HCT116 (cell line): Measurements from ENCODE around the gene SERPINB4. TPM values are rescaled to one million over a fixed set of nuclear protein-coding genes. Genes with fewer than 3 reads are reported as not detected.

Source experiments
- ATAC-seq: fragments of 200-7000 bp; cut with Tn5 transposase; 2 replicates; pipeline ENCODE4 v1.9.1; 2020; ENCODE audit warnings: mild to moderate bottlenecking, moderate library complexity
- BruUV-seq: library from RNA; stranded (reverse); fragments of 400-500 nt; replicated peaks from 2 replicates; lab custom pipeline; 2021; lab: Mats Ljungman, UMichigan
- CTCF ChIA-PET: fragments of 300-600 bp; sonication (Branson Sonifier 250); formaldehyde crosslinking; loops from one replicate; lab custom pipeline; 2021; ENCODE audit warnings: antibody characterized with exemption; lab: Charles Lee
- POLR2A ChIA-PET: fragments of 300-600, 350-600 bp; sonication (Branson Sonifier 250); formaldehyde crosslinking; loops from one replicate; lab custom pipeline; 2021; ENCODE audit warnings: antibody characterized with exemption; lab: Charles Lee
- RAD21 ChIA-PET, 2 experiments: fragments of 300-600 bp; sonication (Branson Sonifier 250); formaldehyde crosslinking; loops; one replicate each; lab custom pipeline; 2023; ENCODE audit warnings: low total read pairs in 2 of 2; ENCODE audit not compliant: uncharacterized antibody in 2 of 2, unreplicated experiment in 2 of 2, low non-redundant PET in 1 of 2; lab: Charles Lee
- DNase-seq: peaks from one replicate; pipeline ENCODE4 v3.0.0-alpha.2; 2010; ENCODE audit warnings: low read depth, low spot score
- H2AFZ ChIP-seq: fragments of 200-600 bp; shearing (Covaris generic), sonication (generic); 2 replicates; pipeline ENCODE4 v1.6.1; 2017; ENCODE audit warnings: low read depth, mixed run types, mixed read lengths, antibody characterized with exemption, low read length; ENCODE audit not compliant: poor library complexity, severe bottlenecking
- H3K27ac ChIP-seq: 2 replicates; pipeline ENCODE4 v1.5.1; 2012; ENCODE audit warnings: low read depth, low read length
- H3K27me3 ChIP-seq: fragments of 200-600 bp; sonication (generic); 2 replicates; pipeline ENCODE4 v1.6.1; 2016; ENCODE audit warnings: mixed run types, low read length, mixed read lengths; ENCODE audit not compliant: insufficient read depth
- H3K36me3 ChIP-seq, 2 experiments: fragments of 200-500 bp in 1 of 2; fragments of 200-600 bp in 1 of 2; sonication (Bioruptor generic) in 1 of 2; sonication (generic) in 1 of 2; 2 replicates each; pipeline versions ENCODE4 v1.5.1 to v1.6.1; 2014 to 2016; ENCODE audit warnings: low read length in 2 of 2, inconsistent platforms in 1 of 2, mixed read lengths in 1 of 2, mixed run types in 1 of 2; ENCODE audit not compliant: insufficient read depth in 2 of 2, control insufficient read depth in 1 of 2
- H3K4me1 ChIP-seq, 2 experiments: fragments of 200-600 bp in 1 of 2; sonication (generic) in 1 of 2; 2 replicates each; pipeline versions ENCODE4 v1.5.1 to v1.6.1; 2012 to 2017; ENCODE audit warnings: low read length in 2 of 2, inconsistent platforms in 1 of 2, mild to moderate bottlenecking in 1 of 2, mixed read lengths in 1 of 2, mixed run types in 1 of 2, moderate library complexity in 1 of 2; ENCODE audit not compliant: insufficient read depth in 2 of 2, control insufficient read depth in 1 of 2
- H3K4me2 ChIP-seq: fragments of 200-600 bp; sonication (generic); 2 replicates; pipeline ENCODE4 v1.6.1; 2017; ENCODE audit warnings: mixed run types, low read length, mixed read lengths
- H3K4me3 ChIP-seq, 2 experiments: fragments of 200-600 bp in 1 of 2; sonication (generic) in 1 of 2; replicated peaks in 1 of 2; 2 replicates each; pipeline ENCODE4 v1.5.1; 2011 to 2016; ENCODE audit warnings: low read length in 2 of 2, control low read depth in 1 of 2, low read depth in 1 of 2, mild to moderate bottlenecking in 1 of 2, mixed read lengths in 1 of 2, mixed run types in 1 of 2
- H3K79me2 ChIP-seq: fragments of 200-600 bp; sonication (generic); 2 replicates; pipeline ENCODE4 v1.6.1; 2017; ENCODE audit warnings: mild to moderate bottlenecking, mixed run types, low read length, moderate library complexity, mixed read lengths; ENCODE audit not compliant: insufficient read depth
- H3K9ac ChIP-seq: fragments of 200-600 bp; sonication (generic); 2 replicates; pipeline ENCODE4 v1.6.1; 2016; ENCODE audit warnings: low read length, mixed read lengths
- H3K9me2 ChIP-seq: fragments of 200-600 bp; sonication (generic), shearing (Covaris generic); 2 replicates; pipeline ENCODE4 v1.6.1; 2017; ENCODE audit warnings: mixed run types, mild to moderate bottlenecking, moderate library complexity; ENCODE audit not compliant: insufficient read depth
- H3K9me3 ChIP-seq, 2 experiments: fragments of 200-500 bp in 1 of 2; fragments of 200-600 bp in 1 of 2; sonication (Bioruptor generic) in 1 of 2; sonication (generic) in 1 of 2; 2 replicates each; pipeline ENCODE4 v1.6.1; 2014 to 2017; ENCODE audit warnings: low read length in 2 of 2, mixed read lengths in 2 of 2, inconsistent platforms in 1 of 2, low read depth in 1 of 2, mild to moderate bottlenecking in 1 of 2, mixed run types in 1 of 2, moderate library complexity in 1 of 2; ENCODE audit not compliant: control insufficient read depth in 1 of 2, insufficient read depth in 1 of 2
- H4K20me1 ChIP-seq: fragments of 200-600 bp; sonication (generic), shearing (Covaris generic); 2 replicates; pipeline ENCODE4 v1.6.1; 2017; ENCODE audit warnings: mixed run types, mild to moderate bottlenecking, moderate library complexity; ENCODE audit not compliant: insufficient read depth
- CEBPB ChIP-seq: IDR thresholded peaks from 2 replicates; pipeline ENCODE4 v1.6.1; 2012; ENCODE audit warnings: low read depth
- EGR1 ChIP-seq: IDR thresholded peaks from 2 replicates; pipeline ENCODE4 v1.6.1; 2012; ENCODE audit warnings: low read depth
- EZH2 ChIP-seq: fragments of 200-600 bp; sonication (generic); IDR thresholded peaks from 2 replicates; pipeline ENCODE4 v1.6.1; 2017; ENCODE audit warnings: antibody characterized with exemption, mixed run types
- EZH2phosphoT487 ChIP-seq: fragments of 200-600 bp; IDR thresholded peaks from 2 replicates; pipeline ENCODE4 v1.6.1; 2018; ENCODE audit warnings: antibody characterized with exemption, borderline replicate concordance
- POLR2A ChIP-seq: IDR thresholded peaks from 2 replicates; pipeline ENCODE4 v1.7.0; 2011; ENCODE audit warnings: borderline replicate concordance; ENCODE audit not compliant: insufficient read depth, insufficient read length; ENCODE audit errors: extremely low read depth
- RAD21 ChIP-seq: IDR thresholded peaks from 2 replicates; pipeline ENCODE4 v1.6.1; 2012; ENCODE audit warnings: low read depth, mild to moderate bottlenecking
- REST ChIP-seq: IDR thresholded peaks from 2 replicates; pipeline ENCODE4 v1.6.1; 2012; ENCODE audit warnings: low read depth
- ZBTB33 ChIP-seq: IDR thresholded peaks from 2 replicates; pipeline ENCODE4 v1.6.1; 2011; ENCODE audit warnings: mild to moderate bottlenecking, low read length, moderate library complexity; ENCODE audit not compliant: insufficient replicate concordance; ENCODE audit errors: extremely low read depth
- ZFX ChIP-seq: fragments of 450-650 bp; IDR thresholded peaks from 2 replicates; pipeline ENCODE4 v1.6.1; 2017
- ZNF274 ChIP-seq: fragments of 200-500 bp; sonication (Bioruptor generic); IDR thresholded peaks from 2 replicates; pipeline ENCODE4 v1.6.1; 2014; ENCODE audit warnings: mild to moderate bottlenecking, low read depth, low read length, inconsistent platforms
- intact Hi-C: fragments of 100-400 bp; cut with micrococcal nuclease; formaldehyde crosslinking; loops from 2 replicates; pipeline ENCODE4 v1.10.0; 2022
- total RNA-seq: library from RNA; stranded (reverse); gene quantifications from one replicate; pipeline ENCODE4 v1.2.1, GENCODE V29; 2021; ENCODE audit not compliant: unreplicated experiment
- TF ChIP-seq, protein P1 (sequence below), 3 experiments: fragments of 200-600 bp in 1 of 3; sonication (generic) in 1 of 3; IDR thresholded peaks in 2 of 3; conservative IDR thresholded peaks in 1 of 3; 2 replicates each; pipeline ENCODE4 v1.5.1; 2012 to 2017; ENCODE audit warnings: low read depth in 2 of 3, low read length in 2 of 3, antibody characterized with exemption in 1 of 3, borderline replicate concordance in 1 of 3, control low read depth in 1 of 3, mild to moderate bottlenecking in 1 of 3, mixed read lengths in 1 of 3, mixed run types in 1 of 3, moderate library complexity in 1 of 3; ENCODE audit not compliant: insufficient read depth in 1 of 3

SERPINB4 gene
- total RNA-seq, 1 experiment from 2014 or later = not detected

- Histone ChIP-seq H3K9me3 (no peaks in the 10 kb centered on the region), H3K4me1 (peaks cover 0 to 6% of the 10 kb centered on the region in 2 experiments; a peak in 1 of 4 replicates), H2AFZ (no peak overlapping the region), H3K9ac (no peak overlapping the region), H3K4me3 (no peak overlapping the region), H3K36me3 (no peaks in the 10 kb centered on the region), H3K9me2 (no peaks in the 10 kb centered on the region), H3K4me2 (no peak overlapping the region), H3K27ac (no peak overlapping the region), H3K27me3 (no peaks in the 10 kb centered on the region), H3K79me2 (no peaks in the 10 kb centered on the region), H4K20me1 (no peaks in the 10 kb centered on the region)
- TF ChIP-seq EZH2 (no peak), RAD21 (no peak), CEBPB (no peak), ZNF274 (no peak), ZBTB33 (no peak), EZH2phosphoT487 (no peak), POLR2A (no peak), REST (no peak), ZFX (no peak), EGR1 (no peak)
- TF ChIP-seq, protein P1, sequence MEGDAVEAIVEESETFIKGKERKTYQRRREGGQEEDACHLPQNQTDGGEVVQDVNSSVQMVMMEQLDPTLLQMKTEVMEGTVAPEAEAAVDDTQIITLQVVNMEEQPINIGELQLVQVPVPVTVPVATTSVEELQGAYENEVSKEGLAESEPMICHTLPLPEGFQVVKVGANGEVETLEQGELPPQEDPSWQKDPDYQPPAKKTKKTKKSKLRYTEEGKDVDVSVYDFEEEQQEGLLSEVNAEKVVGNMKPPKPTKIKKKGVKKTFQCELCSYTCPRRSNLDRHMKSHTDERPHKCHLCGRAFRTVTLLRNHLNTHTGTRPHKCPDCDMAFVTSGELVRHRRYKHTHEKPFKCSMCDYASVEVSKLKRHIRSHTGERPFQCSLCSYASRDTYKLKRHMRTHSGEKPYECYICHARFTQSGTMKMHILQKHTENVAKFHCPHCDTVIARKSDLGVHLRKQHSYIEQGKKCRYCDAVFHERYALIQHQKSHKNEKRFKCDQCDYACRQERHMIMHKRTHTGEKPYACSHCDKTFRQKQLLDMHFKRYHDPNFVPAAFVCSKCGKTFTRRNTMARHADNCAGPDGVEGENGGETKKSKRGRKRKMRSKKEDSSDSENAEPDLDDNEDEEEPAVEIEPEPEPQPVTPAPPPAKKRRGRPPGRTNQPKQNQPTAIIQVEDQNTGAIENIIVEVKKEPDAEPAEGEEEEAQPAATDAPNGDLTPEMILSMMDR (IDR thresholded peaks at IDR 0.05 in 2 of 3, conservative IDR thresholded peaks at IDR 0.05 in 1 of 3; ENCODE audit: borderline replicate concordance in 1 of 3, insufficient read depth in 1 of 3, low read depth in 2 of 3, low read length in 2 of 3) = no peak
- CTCF ChIA-PET = no interaction called here
- DNase-seq (no peak), ATAC-seq (no peak)
- RAD21 ChIA-PET = no interaction called here
- intact Hi-C loops = no loop called here
- POLR2A ChIA-PET = no interaction called here
- BruUV-seq = no TSS peak
Observed at GRCh38 chr18:63588909-63589308, 55.1 kb downstream of the SERPINB4 start.
